AG20443 (cell line): Measurements from ENCODE around the gene CDC42SE1.
"Not testable (repeated sequence)": the region's sequence is repeated elsewhere in the genome, so short reads cannot be mapped to it uniquely, and the experiment has no call there.

Source experiments
- DNase-seq: peaks from one replicate; pipeline ENCODE4 v3.0.0; 2012; ENCODE audit warnings: low spot score, mixed read lengths

The CDC42SE1 gene, protein sequence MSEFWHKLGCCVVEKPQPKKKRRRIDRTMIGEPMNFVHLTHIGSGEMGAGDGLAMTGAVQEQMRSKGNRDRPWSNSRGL

DNA sequence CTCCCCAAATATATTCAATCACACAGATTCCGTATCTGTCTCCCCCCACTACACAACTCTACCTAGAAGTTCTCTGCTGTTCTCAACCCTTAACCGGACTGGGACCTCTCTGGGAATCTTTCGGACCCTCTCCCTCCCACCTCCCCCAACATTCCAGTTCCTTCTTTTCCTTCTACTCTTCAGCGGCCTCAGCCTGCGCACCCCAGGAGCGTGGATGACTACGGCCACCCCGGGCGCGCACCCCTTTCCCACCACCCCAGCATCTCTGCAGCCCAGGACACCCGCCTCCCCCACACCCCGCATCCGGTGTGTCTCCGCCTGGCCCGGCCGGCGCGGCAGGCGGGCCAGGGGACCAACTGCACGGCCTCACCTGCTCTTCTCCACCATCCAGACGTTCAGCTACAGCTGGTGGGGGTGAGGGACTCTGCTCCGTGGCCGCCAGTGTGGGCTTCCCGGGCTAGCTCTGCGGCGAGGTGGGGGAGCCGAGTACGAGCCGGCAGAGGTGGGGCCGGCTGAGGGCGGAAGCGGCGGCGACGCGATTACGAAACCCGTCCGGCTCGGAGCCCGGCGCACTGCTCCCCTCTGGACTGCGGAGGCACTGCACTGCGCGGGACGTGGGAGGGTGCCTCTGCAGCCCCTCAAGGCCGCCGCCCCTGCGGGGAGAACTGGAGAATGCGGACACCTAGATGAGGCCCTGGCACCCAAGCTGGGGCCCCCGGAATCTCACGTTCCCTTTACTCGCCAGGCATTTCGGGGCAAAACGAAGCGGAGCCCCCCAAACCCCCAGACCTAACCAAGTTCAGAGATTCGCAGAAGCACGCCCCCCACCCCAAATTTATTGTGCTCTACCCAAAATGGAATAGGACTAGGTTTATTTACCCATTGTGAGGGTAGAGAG is at the start of gene CDC42SE1:
Gene CDC42SE1 (minus strand): TSS at position 514 of the 898 bp plus-strand sequence. CDS start 3,892 bp downstream, outside the sequence.
- peak; percentile 93 for DNase-seq

DNA sequence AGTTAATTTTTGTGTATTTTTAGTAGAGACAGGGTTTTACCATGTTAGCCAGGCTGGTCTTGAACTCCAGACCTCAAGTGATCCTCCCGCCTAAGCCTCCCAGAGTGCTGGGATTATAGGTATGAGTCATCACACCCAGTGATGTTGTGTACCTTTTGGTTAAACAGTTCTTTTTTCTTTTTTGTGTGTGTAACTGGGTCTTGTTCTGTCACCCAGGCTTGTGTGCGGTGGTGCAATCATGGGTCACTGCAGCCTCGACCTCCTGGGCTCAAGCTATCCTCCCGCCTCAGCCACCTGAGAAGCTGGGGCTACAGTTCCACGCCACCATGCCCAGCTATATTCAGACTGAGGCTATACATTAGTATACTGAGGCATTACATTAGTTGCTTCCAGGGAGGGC is 48.9 kb upstream of the CDC42SE1 start:
- DNase-seq: no peak

DNA sequence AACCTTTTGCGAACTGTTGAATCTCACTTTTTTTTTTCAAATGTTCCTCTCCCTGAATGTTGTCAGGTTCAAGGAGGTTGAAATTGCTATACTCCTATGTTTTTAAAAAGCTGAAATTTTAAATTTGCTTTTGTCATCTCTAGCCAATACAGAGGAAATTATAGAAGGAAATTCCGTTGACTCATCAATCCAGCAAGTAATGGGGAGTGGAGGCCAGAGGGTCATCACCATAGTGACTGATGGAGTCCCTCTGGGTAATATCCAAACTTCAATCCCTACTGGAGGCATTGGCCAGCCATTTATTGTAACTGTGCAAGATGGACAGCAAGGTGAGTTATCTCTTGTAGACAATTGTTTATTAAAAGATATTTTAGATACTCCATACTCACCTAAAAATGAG is 47.5 kb upstream of the CDC42SE1 start:
- DNase-seq: peak; percentile 30

DNA sequence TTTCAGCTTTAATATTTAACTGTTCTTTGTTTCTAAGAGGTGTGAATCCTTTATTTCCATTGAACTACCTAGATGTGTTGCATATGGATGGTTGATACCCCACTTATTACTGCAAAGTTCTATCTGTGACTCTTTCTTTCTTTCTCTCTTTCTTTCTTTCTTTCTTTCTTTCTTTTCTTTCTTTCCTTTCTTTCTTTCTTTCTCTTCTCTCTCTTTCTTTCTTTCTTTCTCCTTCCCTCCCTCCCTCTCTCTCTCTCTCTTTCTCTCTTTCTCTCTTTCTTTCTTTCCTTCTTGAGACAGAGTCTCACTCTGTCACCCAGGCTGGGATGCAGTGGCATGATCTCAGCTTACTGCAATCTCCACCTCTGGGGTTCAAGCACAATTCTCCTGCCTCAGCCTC is 45.2 kb upstream of the CDC42SE1 start:
- no peak for DNase-seq

DNA sequence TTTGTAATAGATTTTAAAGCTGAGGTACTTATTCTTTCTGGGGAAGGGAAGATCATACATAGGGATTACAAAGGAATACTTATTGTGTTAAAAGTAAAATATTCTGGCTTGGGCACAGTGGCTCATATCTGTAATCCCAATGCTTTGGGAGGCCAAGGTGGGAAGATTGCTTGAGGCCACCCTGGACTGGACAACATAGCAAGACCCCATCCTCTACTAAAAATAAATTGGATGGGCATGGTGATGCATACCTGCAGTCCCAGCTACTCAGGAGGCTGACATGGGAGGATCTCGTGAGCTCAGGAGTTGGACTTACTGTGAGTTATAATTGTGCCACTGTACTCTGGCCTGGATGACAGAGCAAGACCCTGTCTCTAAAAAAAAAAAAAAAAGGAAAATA is 38.7 kb upstream of the CDC42SE1 start:
- no peak for DNase-seq

DNA sequence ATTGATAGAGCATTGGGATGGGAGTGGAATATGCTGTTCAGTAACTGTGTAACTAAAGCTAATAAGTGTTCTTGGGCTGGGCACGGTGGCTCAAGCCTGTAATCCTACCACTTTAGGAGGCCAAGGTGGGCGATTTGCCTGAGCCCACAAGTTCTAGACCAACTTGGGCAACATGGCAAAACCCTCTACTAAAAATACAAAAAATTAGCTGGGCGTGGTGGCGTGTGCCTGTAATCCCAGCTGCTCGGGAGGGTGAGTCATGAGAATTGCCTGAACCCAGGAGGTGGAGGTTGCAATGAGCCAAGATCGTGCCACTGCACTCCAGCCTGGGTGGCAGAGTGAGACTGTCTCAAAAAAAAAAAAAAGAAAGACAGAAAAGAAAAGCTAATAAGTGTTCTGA is 38.0 kb upstream of the CDC42SE1 start:
- not testable (repeated sequence) for DNase-seq

DNA sequence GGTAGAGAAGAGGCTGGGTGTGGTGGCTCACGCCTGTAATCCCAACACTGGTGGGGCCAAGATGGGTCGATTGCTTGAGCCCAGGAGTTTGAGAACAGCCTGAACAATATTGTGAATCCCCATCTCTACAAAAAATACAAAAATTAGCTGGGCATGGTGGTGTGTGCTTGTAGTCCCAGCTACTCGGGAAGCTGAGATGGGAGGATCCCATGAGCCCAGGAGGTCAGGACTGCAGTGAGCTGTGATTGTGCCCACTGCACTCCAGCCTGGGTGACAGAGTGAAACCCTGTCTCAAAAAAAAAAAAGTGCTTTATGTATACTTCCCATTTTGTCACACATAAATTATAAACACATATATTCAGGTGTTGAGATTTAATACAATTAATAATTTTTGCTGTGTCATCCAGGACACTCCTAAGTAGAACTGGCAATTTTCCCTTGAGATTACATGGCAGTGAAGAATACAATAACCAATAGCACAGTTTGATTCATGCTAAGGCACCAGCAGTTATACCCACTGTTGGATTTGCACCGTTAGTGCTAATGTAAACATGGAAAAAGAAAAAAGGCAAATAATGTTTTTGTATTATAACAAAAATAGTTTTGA is 26.6 kb upstream of the CDC42SE1 start:
- no peak for DNase-seq

DNA sequence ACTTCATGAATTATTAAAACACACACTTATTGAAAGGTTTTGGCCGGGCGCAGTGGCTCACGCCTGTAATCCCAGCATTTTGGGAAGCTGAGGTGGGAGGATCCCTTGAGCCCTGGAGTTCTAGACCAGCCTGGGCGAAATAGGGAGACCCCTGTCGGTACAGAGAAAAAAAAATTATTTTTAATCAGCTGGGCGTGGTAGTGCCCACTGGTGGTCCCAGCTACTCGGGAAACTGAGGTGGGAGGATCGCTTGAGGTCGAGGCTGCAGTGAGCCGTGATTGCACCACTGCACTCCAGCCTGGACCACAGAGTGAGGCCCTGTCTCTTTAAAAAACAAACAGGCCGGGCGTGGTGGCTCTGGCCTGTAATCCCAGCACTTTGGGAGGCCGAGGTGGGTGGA is 12.8 kb upstream of the CDC42SE1 start:
- DNase-seq: no peak

DNA sequence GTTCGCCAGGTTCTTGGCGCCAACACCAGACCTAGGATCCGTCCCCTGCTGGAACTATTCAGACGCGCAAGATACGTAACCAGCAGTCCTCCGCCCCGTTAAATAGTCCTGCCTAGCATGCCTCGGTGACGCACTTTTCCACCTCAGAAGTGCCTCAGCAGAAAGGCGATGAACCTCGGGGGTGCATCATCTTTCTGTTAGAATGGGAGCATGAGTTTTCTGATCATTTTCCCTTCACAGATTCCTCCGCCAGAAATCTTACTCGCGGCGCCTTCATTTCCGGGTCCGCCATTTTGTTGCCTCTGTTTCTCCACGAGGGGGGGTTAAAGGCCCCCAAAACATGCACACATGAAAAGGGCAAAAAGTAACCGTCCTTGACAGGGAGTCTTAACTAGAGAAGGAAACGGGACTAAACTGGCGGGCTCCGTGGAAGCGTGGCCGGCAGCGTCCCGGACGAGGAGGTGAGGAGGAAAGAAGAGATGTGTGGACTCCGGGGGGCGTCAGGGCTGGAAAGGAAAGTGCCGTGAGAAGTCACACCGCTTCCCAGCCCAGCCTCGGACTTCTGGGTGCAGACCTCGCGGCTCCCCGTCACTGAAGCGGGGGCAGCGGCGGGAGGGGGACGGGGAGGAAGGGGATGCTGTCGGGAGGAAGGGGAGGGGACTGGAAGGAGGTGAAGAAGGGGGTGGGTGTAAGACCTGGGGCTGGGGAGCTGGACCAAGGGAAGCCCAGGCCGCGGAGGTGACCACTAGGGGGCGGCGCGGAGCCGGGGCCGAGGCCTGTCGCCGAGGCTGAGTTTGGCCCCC is 11.3 kb upstream of the CDC42SE1 start, which contains the start of gene GABPB2:
Gene GABPB2 (plus strand): TSS at position 288 of the 803 bp plus-strand sequence. CDS start 17,429 bp downstream, outside the sequence.
- peak; percentile 93 for DNase-seq

DNA sequence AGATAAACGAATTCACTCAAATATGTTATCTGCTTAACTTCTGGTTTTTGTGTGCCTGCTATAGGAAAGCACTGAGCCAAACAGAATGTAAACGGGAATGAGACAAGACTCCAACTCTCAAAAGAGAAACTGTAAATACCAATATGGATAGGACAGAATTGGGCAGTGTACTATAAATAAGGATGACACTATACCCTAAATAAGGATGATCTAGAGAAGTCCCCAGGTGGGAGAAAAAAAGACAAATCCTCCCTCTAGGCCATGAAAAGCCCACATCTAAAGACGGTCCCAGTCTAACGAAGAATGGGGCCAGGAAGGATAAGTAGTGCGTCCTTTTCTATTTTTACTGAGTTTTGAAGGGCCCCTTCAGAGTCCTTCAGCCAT is 9.7 kb upstream of the CDC42SE1 start:
- no peak for DNase-seq

DNA sequence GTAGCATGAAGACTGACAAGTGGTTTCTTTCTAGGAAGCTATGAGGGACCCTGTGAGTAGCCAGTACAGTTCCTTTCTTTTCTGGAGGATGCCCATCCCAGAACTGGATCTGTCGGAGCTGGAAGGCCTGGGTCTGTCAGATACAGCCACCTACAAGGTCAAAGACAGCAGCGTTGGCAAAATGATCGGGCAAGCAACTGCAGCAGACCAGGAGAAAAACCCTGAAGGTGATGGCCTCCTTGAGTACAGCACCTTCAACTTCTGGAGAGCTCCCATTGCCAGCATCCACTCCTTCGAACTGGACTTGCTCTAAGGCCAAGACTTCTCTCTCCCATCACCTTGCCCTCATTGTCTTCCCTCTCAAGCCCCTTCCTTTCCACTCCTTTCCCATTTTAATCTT is 7.8 kb upstream of the CDC42SE1 start:
- no peak for DNase-seq

DNA sequence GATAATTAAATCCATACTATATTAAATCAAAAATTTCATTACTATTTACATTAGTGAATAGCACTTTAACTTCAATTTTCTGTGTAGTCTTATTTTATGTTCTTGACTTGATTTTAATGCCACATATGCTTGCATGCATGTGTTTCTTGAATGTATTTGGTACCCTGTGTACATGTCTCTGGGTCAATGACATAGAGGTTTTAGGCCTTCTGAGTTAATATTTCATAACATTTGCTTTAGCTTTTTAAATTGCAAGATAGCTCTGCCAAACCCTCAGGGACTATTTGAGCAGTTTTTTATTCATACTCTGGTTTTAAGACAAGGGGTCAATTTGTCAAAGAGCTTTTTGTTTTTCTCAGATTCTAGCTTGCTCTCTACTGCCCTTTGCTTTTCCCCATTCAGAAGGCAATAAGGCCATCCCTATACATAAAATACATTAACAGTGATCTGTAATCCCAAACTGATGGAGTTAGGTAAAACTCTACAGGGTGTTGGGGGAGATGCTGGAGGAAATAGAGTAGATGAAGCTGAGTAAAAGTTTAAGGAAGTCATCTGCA is 5.7 kb upstream of the CDC42SE1 start:
- no peak for DNase-seq

DNA sequence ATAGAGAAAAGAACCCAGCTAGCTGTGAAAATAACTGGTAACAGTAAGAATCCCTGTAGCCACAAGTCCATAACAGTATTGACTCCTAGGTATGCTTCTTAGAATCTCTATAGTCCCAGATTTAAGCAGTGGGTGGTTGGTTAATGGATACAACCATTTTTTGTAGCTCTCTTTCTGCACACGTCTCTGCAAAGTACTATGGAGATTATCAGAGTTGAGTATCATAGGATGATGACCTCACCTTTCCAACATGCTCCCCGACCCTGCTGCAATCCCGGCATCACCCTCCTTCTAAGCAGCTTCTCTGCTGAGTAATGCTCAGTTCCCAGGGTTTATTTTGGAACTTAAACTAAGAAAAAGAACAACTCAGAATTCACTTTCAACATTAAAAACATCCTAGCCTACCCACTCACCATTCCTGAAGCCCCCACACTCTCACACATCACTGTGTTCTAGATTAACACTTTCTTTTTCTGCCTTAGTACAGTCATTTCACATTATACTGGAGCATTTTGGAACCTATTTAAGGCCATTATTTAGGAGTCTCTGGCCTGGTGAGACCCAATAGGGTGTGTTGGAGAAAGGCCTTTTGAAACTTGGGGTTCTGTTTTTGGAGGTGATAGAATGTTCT is 3.4 kb upstream of the CDC42SE1 start:
- peak; percentile 85 for DNase-seq

DNA sequence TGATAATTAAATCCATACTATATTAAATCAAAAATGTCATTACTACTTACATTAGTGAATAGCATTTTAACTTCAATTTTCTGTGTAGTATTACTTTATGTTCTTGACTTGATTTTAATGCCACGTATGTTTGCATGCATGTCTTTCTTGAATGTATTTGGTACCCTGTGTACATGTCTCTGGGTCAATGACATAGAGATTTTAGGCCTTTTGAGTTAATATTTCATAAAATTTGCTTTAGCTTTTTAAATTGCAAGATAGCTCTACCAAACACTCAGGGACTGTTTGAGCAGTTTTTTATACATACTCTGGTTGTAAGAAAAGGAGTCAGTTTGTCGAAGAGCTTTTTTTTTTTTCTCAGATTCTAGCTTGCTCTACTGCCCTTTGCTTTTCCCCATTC is 2.3 kb upstream of the CDC42SE1 start:
- no peak for DNase-seq

DNA sequence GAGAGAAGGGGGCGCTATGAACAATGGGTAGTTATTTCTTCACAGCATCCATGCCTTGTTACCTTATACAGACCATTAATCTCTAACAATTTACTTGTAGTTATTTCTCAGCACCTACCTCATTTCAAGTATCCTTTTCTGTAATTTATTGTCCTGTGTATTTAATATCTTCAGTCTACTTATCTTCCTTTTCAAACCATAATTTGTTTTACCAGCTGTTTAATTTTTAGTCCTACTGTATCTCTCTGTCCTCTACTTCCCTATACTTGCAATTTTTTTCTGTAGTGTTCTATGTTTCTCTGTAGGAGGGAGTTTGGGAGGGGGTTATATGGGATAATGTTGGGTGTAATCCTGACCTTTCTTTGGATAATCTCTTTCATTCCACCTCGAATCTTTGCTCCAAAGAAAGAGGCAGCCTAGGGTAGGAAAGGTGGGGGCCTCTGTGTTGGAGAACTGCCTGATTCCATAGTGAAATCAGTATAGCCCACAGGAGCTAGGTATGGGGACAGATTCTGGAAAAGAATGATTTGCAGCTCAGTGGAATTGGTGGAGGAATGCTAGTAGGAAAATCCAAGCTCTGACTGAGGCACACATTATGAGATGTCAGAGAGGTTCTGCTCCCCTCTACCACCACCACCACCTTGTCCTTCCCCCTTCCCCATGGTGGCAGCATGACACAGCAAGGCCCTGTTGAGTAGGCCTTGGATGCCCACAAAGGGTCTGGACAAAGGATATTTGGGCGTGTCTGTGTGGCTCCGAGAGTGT is 1.4 kb upstream of the CDC42SE1 start:
- no peak for DNase-seq

DNA sequence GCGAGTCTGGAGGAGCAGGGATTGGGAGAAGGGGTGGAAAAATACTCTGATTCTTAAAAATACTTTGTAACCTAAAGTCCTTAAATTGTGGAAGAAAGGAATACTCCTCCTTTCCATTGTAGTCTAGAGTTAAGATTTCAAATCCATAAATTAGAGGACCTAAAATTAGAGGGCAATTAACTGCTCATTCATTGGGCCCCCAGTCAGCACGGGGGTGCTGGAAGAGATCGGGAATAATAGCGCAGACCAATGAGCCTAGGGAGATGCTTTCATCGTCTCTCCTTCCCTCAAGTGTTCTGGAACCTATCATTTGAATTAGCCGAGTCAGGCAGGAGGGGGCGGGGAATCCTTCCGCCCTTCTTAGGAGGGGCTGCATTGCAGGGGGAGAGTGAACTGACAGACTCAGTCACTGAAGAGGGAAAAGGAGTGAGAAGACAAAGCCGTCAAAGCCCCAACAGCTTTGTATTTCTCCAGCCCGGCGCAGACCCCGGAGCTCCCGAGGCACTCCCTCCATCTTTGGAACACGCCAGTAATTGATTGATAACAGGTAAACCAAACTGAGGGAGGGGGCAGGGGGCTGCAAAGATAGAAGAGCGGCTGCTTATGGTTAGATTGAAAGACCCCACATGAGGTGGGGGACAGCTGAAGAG is 710 bp upstream of the CDC42SE1 start, which contains the start of gene MLLT11:
Gene MLLT11 (plus strand): TSS at position 391 of the 650 bp plus-strand sequence. CDS start 6,828 bp downstream, outside the sequence.
- DNase-seq: peak; percentile 53

DNA sequence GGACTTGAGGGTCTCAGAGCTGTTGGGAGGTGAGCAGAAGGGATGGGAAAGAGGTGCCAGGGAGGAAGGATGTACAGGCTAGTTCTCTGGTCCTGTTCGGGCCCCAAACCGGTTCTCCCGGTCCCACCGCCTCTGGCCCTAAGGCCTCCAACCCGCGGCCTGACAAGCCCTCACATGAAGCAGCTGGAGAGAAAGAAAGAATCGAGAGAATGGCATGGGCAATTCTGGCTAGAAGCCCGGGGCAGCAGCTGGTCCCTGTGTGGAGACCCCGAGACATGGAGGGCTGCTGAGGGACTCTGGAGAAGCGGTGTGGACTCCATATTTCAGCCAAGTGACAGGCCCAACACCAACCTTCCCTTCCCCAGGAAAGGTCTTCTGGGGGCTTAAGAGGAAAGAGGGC is 730 bp downstream of the CDC42SE1 start:
- peak; percentile 13 for DNase-seq

DNA sequence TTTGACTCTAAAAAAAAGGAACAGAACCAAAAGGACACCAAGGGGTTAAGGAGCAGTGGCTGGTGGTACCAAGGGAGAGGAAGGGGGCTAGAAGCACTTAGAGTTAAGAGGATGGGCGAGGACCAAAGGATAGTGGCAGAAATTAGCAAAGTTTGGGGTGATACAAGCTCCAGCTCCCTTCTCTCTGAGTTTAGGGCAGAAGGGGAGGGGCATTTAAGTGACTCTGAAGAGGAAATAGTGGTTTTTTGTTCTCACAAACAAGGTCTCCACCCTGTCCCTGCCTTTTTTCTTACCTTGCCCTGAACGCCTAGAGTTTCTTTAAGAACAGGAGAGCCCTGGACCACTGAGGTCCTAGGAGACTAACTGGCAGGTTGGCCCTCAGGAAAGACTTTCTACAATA is 3.3 kb downstream of the CDC42SE1 start:
- DNase-seq: no peak

DNA sequence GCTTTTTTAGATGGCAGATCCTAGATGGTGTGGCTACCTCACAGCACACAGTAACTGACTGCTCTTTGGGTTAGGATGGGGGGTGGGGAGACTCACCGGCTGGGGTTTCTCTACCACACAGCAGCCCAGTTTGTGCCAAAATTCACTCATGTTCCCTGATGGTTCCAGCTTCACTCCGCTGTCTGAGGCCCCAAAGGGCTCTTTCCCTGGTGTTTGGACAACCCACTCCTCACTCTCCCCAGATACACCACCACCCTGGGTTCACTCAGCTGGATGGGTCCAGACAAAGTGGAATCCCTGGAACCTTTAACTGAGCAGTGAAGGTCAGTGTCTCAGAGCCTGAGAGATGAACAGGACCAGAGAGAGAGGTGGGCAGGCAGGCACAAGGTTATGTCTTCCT is 3.8 kb downstream of the CDC42SE1 start:
- DNase-seq: no peak

DNA sequence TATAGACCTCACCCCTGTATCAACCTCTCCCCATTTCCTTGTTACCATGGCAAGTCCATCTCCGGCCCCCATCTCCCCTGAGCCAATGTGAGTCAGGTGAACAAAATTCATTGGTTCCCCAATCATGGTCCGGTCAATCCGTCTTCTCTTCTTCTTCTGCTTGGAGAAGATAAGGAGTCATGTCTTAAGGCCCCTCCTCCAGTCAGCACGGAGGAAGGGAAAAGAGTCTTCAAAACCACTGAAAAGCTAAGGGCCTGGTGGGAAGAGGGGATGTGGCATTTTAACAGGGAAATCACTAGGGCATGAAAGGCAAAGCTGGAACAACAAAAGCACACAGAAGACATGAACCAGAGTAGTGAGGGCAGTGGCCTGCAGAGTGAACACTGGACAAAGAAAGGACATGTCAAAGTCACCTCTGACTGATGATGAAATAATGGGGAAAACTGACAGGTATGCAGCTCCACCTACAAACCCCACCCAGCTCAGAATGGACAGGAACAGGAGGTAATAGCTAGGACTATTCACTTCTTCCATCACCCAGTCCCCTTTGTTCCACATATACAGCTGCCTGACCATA is 4.4 kb downstream of the CDC42SE1 start:
- DNase-seq: no peak
